HG03575 (cell line): ENCODE measurements around the gene BRD2.
"Not testable (repeated sequence)": the region's sequence is repeated elsewhere in the genome, so short reads cannot be mapped to it uniquely, and the experiment has no call there.

Experiments
- ATAC-seq: cut with Tn5 transposase; IDR thresholded peaks from one replicate; pipeline ENCODE4 v1.9.1; 2021; ENCODE audit not compliant: unreplicated experiment, insufficient number of reproducible peaks, low FRiP score; ENCODE audit errors: extremely low read depth

BRD2 gene

DNA sequence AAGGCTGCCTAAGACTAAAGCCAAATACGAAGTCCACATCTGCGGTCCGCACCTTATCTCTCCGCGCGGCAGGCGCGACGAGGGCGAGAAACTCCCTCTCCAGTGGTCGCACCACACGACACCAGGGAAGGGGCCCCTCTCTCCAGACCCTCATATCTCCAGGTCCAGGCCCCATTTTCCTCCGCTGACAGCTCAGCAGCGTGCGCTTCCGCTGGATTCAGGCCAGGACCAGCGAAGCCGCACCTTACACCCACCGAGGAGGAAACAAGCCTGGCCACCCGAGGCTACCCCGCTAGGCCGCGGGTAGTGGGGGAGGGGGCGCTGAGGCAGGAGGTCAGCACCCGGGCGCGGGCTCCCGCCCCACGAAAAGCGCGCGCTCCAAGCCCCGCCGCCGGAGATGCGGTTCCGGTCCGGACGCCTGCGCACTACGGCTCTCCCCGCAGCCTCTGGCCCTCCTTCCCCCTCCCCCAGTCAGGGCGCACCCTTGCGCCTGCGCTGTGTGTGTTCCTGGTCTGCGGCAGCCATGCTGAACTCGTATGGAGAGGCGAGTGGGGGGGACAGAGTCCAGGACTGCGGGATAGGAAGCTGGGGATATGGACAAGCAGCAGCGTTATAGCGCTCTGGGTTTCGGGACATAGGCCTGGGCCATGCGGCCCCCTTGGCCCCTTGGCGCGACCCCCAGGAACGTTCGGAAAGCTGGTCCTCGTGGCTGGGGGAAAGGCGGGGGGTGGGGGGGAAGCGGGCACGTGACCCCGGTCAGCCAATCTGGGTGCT lies at the start of gene BRD2:
Gene BRD2 (plus strand): TSS at position 502 of the 774 bp plus-strand sequence. CDS start 4,305 bp downstream, outside the sequence.
- no peak for ATAC-seq

DNA sequence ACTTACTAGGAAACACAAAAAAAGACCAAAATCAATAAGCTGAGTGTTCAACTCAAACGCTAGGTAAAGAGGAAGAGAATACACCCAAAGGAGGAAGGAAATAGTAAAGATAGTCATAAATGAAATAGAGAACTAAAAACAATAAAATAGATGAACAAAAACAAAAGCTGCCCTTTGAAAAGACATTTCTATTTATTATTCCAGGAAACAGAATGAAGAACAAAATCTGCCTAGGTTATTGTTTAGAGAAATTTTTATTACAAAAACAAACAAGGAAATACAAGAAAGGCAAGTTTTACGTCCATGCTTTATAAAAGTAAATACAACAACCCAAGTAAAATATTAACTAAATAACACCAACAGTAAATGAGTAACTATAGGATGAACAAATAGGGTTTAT lies 47.7 kb upstream of the BRD2 start:
- no peak for ATAC-seq

GRCh38 chr6:32922083-32922482 lies 46.3 kb upstream of the BRD2 start:
- ATAC-seq, result no peak

DNA sequence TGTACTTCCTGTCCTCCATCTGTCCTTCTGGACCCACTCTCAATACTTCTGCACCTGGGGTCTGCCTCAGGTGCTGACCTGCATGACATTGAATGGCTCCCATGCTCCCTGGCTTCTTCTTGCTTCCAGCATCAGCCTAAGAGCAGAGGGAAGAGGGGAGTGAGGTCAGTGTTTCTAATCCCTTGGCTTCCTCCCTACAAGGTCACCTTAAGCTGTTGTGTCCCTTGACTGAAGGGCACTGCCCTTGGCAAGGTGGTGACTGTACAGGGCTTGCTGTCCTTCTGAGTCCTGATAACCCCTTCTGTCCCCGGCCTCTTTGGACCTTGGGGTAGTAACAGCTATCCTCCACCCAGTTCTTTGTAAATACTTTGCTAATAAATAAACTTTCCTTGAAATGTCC lies 37.2 kb upstream of the BRD2 start:
- ATAC-seq, result no peak

GRCh38 chr6:32932132-32932868 lies 36.1 kb upstream of the BRD2 start:
- no peak for ATAC-seq

DNA sequence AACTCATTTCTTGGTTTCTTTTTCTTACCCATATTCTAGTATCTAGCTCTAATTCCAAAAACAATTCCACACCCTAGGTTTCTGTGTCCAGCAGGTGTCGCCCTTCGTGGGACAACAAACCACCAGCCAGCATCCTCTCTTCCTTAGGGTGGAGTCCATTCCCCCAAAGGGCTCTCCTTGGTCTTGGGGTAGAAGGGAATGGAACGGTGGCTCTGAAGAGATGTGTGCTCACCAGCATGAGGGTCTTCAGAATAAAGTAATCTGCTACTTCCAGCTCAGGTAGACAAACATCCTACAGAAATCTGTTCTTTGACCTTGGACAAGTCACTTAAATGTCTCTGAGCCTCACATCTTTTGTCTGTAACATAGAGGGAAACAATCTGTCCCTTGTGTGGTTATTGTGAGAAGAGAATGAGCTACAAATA lies 34.7 kb upstream of the BRD2 start:
- no peak for ATAC-seq

DNA sequence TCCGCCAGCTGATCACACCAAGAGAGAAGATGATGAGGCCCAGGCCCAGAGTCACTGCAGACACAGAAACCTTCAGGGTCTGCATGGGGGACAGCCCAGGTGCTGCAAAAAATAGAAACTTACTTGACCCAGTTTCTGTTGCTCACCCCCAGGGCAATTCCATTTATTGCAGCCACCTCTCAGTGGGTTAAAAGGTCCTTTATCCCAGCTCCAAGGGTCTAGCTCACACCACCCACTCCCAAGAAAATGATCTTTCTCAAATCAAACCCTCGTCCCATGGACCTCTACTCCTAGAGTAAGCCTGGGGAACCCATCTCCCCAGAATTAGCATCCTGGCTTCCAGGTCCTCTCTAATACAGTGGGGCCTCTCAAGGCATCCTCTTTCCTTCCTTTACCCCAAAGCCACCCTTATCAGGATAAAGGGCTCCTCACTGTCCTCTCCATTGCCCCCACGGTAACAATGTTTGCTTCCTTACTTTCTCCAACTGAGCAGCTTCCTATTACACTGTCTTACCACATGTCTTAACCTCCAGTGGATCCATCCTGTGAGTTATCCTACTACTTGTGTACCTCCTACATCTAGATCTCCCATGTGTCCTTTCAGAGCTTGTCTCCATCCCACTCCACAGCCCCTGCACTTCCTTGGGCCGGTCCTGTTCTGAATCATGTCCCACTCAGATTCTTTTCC lies 32.7 kb upstream of the BRD2 start:
- no peak for ATAC-seq

DNA sequence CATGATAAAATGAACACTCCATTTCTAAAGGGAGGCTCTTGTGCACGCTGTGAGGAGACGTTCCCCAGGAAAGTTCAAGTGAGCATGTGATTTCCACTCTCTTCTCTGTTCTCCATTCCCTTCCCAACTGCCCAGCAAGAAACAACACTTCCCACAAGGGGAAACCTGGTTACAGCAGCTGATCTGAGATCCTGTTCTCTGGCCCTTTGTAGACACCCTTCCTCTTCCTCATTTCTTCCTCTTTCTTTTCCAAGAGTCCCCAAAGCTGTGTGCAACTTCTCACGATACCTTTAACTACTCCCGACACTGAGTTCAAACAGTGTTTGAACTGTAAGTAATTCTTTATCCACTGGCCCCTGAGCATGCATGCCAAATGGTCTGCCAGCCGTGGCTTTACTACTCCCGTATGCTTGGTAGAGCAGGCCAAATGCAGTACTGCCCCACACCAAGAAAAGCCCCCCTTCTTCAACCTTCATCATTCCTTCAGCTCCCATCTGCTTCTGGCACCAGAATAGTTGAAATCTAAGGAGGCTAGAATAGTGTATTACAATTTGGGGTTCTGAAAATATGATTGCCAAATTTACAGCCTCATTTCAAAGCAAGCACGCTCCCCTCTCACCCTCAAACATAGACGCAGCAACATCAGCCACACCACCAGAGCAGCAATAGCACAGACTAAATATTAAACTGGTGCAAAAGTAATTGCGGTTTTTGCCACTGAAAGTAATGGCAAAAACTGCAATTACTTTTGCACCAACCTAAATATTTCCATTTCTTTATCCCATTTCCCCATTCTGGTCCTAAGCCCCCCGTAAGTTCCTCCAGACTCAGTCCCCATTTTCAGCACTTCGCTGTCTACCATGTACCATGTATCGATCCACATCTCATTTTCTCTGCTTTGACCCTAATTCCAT lies 31.9 kb upstream of the BRD2 start:
- ATAC-seq, result no peak

- ATAC-seq, result no peak
Observed at GRCh38 chr6:32937230-32937633, 31.2 kb upstream of the BRD2 start.

- ATAC-seq, result no peak
Observed at GRCh38 chr6:32938494-32938893, 29.9 kb upstream of the BRD2 start.

DNA sequence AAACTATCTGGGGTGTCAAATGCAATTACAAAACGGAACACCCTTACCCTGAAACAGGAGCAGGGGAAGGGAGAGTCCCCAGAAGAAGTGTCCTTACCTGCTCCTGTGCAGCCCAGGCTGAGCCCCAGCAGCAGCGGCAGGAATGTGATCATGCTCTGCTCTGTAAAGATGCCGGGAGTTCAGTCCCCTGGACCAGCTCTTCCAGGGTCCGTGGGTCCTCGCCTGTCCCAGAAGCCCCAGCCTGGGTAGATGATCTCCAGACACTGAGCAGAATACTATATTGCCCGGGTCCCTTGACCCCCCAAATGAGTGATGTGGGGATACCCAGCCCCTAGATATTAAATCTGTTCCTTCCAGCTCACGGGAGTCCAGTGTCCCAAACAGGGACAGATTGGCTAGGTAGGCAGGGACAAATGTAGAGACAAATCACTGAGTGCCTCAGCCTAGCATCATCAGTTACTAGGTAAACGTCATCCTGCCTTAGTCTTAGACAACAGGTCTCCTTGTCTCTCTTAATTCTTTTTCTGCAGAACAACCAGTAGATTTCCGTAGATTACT lies 27.7 kb upstream of the BRD2 start, which contains the start of gene HLA-DMB:
Gene HLA-DMB (minus strand): TSS at position 373 of the 558 bp plus-strand sequence. CDS start 221 bp downstream, at position 152.
- no peak for ATAC-seq

DNA sequence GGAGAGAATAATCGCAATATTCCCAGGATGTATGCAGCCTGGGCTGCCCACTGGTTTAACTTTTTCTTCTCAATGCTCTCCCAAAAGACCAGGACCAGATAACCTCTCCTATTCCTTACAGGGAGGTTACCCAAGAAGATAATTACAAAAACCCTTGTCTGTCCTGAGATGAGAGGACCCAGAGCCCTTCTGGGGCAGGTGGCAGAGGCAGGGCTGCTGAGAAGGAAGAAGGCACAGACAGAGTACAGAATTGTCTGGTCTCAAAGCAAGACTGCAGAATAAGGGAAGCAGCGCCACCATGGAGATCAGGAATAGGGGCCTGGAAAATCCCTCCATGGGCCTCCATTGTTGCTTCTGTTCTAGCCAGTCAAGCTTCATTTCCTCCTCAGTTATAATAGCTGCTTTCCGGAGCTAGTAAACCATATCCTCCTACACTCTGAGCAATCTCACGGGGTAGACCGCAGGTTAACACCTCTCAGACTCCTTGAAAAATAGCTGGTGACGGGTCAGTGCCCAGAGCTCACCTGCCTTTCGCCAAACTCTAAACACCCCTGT lies 27.1 kb upstream of the BRD2 start:
- ATAC-seq, result no peak

DNA sequence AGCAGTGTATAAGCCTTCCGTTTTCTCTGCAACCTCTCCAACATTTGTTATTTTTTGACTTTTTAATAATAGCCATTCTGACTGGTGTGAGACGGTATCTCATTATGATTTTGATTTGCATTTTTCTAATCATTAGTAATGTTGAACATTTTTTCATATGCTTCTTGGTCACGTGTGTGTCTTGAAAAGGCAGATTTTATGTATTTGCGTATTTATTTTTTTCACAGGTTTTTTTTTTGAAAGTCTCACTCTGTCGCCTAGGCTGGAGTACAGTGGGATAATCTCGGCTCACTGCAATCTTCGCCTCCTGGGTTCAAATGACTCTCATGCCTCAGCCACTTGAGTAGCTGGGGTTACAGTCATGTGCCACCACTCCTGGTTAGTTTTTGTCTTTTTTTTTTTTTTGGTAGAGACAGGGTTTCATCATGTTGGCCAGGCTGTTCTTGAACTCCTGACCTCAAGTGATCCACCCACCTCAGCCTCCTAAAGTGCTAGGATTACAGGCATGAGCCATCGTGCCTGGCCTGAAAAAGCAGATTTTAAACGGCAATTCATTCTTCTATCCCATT lies 25.8 kb upstream of the BRD2 start:
- ATAC-seq, result not testable (repeated sequence)

DNA sequence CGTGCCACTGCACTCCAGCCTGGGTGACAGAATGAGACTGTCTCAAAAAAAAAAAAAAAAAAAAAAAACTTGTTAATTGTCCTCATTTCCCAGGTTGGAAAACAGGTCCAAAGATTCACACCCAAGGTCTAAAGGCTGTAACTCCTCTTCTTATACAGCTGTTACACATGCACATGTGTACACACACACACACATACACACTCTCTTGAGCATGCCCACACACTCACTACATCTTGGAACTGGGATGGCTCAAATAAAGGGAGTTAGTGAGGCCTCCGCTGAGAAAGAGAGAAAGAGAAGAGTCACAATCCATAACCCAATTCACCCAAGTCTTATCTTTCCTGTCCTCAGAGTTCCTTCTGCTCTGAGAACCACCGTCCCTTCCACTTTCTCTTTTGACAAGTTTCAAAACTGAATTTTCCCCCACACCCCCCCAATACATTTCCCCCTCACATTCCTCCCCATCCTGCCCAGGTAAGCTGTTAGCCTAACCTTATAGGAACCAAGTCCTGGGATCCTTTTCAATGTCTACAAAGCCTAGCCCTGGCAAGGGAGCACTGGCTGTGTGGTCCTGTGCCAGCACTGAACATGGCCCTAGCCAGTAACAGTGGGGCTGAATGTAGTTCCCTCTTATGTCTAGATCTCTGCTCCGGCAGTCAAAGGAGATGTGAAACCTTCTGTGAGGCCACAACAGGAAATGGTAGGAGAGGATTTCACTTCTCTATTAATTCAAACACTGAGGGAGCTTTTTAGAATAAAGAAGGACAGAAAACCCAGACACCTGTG lies 24.3 kb upstream of the BRD2 start:
- no peak for ATAC-seq

- no peak for ATAC-seq
Observed at GRCh38 chr6:32945108-32945760, 23.2 kb upstream of the BRD2 start.

GRCh38 chr6:32945953-32946352 lies 22.4 kb upstream of the BRD2 start:
- ATAC-seq, result no peak

DNA sequence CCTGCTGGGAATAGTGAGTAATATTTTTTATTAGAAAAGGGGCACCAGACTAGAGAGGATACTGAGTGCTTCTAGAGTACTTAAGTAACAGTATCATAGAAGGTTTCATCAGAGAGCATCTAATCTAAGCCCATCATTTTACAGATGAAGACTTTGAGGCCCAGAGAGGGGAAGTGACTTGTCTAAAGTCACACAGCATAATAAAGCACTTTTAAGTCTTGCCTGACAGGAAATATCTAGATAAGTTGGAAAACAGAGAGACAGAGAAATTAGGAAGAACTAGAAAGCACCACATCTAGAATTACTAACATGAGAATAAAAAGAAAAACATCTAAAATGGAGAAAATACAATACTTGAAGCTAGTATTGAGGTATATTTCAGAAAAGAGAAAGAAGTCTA lies 21.5 kb upstream of the BRD2 start:
- no peak for ATAC-seq
